HG03354 (cell line): ENCODE data around the gene CRYGB.
"Not testable (repeated sequence)": the region's sequence is repeated elsewhere in the genome, so short reads cannot be mapped to it uniquely, and the experiment has no call there.

Source experiments
- ATAC-seq: cut with Tn5 transposase; IDR thresholded peaks from one replicate; pipeline ENCODE4 v1.9.1; 2021; ENCODE audit warnings: mild to moderate bottlenecking; ENCODE audit not compliant: unreplicated experiment, poor library complexity, severe bottlenecking

CRYGB gene

DNA sequence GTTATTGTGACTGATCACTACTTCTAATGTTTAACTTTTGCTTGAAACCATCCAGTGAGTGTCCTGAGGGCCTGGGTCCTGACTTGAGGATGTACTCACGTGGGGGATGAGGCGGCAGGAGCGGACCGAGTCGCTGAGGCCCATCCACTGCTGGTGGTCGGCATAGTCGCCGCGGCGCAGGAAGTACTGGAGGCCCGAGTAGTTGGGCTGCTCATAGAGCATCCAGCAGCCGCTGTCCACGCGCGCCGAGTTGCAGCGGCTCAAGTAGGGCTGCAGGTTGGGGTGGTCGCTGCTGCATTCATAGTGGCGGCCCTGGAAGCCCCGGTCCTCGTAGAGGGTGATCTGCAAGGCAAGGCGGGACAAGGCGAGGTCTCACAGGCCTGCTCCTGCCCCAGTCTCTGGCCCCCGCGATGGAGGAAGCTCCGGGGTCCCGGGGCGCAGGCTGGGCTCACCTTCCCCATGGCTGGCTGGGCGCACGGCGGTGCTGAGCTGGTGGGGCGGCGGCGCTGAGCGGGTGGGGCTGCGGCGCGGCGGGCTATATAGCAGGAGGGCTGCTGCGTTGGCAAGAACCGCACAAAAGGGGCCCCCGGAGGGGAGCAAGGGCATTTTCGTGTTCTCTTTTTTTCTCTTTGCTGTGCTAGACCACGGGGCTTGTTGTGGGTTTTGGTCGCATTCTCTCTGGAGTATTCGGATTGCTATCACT is 21.8 kb downstream of the CRYGB start, which contains the start of gene CRYGD:
Gene CRYGD, minus strand, starts transcription at position 512 of the 703 bp plus-strand sequence. Its CDS starts 51 bp downstream, at position 461.
- ATAC-seq, result not testable (repeated sequence)

DNA sequence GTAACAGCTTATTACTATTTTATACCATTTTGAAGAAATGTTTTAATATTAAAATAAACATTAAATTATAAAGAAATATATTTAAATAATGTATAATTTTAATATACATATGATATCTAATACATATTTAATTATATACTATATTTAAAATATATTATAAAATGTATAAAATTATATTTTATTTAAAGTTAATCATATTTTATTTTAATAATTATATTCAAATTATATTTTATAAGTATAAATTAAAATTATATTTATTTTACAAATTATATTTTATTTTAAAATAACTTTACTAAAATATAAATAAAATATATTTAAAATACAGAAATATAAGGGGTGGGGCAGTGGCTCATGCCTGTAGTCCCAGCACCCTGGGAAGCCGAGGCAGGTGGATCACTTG is 23.7 kb downstream of the CRYGB start:
- no peak for ATAC-seq

DNA sequence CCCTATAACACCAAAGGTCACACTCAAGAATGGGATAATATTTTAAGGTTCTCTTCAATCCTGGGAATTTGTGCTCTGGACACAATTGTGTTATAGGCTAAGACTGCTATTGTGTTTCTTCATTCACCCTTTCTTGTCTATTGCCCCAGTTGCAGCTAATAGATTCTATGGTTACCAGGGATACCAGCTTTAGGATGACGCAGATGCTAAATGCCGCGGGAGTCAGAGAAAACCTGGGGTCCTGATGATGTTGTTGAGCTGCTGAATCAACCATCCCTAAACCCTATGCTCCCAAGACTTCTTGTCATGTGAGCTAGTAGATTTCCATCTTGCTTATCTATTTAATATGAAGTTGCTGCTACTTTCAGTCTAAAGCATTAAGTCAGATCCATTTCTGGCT is 27.0 kb downstream of the CRYGB start:
- ATAC-seq, result no peak

DNA sequence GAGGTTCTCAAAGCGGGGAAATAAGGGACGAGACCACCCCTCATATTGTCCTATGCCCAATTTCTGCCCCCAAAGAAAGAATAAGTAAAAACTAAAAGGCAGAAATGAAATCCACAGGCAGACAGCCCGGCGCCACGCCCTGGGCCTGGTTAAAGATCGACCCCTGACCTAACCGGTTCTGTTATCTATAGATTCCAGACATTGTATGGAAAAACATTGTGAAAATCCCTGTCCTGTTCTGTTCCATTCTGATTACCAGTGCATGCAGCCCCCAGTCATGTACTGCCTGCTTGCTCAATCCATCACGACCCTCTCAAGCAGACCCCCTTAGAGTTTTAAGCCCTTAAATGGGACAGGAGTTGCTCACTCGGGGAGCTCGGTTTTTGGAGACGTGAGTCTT is 28.6 kb downstream of the CRYGB start:
- not testable (repeated sequence) for ATAC-seq

DNA sequence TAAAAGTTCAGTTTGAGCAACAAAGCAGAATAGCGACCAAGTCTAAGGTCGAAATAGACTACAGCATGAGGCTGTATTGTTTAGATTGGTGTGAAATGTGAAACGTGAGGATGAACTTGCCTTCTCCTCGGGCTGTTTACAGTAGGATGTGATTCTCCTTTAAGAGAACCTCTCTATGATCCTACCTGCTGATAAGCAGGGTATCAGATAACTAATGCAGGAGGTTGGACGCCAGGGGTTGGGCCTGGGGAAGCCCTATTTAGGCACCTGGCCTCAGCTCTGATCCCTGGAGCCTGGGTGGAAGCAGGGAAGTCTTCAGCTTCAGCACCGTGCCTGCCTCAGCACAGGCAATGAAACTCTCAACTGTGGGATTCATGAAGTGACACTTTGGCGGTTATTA is 33.0 kb downstream of the CRYGB start:
- ATAC-seq, result no peak

DNA sequence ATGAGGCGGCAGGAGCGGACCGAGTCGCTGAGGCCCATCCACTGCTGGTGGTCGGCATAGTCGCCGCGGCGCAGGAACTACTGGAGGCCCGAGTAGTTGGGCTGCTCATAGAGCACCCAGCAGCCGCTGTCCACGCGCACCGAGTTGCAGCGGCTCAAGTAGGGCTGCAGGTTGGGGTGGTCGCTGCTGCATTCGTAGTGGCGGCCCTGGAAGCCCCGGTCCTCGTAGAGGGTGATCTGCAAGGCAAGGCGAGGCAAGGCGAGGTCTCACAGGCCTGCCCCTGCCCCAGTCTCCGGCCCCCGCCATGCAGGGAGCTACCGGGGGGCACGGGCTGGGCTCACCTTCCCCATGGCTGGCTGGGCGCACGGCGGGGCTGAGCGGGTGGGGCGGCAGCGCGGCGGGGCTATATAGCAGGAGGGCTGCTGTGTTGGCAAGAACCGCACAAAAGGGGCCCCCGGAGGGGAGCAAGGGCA is 33.6 kb downstream of the CRYGB start:
- not testable (repeated sequence) for ATAC-seq

DNA sequence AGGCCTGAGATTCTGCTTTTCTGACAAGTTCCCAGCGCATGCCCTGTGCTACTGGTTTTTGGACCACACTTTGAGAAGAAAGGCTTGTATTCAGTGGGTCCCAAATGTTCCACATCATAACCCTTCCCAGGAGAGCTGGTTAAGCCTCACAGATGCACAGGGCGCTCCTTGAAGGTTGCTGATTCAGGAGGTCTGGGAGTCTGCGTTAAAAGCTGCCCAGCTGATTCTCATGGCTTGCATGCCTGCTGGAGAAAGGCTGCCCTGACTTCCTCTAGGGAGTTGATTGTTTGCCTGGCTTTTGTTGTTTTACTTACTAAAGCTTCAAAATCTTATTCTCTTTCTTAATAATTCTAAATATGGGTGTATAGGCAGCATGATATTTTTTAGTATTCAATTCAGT is 42.3 kb downstream of the CRYGB start:
- ATAC-seq, result no peak

DNA sequence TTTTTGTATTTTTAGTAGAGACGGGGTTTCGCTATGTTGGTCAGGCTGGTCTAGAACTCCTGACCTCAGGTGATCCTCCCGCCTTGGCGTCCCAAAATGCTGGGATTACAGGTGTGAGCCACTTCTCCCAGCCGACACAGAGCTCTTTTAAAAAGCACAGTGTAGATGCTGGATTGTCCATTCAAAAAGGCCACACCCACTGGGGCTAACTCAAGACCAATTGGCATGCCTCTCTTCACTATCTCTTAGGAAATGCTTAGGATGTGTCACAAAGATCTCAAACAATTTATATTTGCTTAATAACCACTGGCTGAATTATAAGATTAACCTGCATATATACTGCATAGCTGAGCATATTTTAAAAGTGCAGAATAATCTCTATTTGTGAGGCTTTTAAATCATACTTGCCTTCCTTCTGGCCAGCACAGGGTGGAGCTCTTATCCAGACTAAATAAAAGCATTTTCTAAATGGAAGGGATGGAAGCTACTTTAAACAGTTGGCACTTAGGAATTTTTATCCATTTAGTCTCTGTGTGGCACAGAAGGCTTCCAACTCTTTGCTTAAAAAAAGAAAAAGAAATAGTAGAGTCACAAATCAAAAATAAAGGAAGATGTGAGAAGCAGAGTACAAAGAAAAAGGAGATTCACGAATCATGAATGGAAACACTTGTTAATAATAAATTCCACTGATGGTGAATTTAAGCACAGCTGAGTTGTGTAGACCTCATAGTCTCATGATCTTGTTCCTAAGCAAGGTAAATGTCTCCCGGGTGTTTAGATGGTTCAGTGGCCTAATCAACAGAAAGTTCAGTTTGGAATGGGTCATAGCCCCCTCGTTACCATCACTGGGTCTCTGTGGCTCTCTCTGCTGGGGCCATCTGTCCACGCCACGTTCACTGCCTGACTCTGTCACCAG is 44.0 kb downstream of the CRYGB start:
- ATAC-seq, result no peak

DNA sequence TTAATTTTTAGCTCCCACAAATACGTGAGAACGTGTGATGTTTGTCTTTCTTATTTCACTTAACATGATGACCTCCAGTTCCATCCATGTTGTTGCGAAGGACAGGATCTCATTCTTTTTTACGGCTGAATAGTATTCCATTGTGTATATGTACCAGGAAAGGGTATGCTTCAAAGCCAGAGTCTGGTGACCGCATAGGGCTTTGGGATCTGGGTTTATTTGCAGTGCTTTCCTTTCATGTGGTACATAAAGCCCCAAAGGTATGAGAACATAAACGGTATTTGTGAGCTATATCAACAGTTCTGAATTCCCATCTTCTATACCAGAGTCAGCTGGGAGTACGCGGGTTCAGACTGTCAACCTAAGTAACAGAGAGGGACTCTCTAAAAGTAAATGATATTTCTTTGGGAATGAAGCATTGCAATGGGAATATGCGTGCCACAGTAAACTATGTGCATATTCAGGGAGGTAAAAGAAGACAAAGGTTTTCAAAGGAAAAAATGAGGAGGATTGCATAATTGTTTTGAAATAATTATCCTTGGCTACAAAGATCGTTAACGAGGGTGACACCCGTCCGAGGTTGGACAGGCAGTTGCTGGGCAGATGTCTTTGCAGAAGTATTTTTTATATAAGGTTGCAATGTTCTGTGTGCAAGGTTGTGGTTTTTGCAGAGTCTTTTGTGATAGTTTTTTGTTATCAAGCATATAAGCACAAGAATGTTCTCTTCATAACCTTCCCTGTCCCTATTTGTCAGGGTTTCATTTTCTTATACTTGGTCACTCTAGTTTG is 46.1 kb downstream of the CRYGB start:
- no peak for ATAC-seq

DNA sequence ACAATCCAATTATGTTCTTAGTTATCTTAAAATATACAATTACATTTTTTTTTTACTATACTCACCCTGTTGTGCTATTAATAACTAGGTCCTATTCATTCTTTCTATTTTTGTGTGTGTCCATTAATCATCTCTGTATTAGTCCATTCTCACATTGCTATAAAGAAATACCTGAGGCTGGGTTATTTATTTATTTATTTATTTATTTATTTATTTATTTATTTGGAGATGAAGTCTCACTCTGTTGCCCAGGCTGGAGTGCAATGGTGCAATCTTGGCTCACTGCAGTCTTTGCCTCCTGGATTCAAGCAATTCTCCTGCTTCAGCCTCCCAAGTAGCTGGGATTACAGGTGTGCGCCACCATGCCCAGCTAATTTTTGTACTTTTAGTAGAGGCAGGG is 47.3 kb downstream of the CRYGB start:
- ATAC-seq, result not testable (repeated sequence)

DNA sequence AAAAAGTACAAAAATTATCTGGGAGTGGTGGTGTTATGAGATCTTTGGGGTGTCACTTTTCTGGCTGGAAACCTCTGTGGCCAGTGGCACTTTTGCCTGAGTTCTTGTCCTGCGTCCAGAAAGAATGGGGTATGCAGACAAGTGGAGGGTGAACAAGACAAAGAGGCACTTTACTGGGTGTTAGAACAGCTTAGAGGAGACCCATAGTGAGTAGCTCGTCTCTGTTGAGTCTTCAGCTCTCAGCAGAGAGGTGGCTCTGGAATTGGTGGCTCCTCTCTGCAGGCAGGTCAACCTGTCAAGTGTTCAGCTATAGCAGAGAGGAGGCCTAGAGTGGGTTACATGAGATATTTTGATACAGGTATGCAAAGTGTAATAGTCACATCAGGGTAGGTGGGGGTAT is 47.7 kb downstream of the CRYGB start:
- ATAC-seq, result no peak

DNA sequence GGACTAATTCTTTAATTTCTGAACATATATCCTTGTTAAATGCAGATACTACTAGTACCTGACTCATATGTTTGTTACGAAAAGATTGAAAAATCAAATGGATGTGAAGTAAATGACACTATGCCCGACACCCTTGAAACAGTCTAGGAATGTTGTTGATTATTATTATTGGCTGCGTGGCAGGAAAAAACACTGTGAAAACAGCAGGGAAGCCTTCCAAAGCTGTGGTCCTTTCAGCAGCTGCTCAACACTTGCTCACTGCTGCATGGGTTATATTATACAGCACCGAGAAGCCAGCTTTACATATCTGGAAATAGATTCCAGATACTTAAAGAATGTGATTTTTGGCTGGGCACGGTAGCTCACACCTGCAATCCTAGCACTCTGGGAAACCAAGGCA is 48.2 kb downstream of the CRYGB start:
- no peak for ATAC-seq

DNA sequence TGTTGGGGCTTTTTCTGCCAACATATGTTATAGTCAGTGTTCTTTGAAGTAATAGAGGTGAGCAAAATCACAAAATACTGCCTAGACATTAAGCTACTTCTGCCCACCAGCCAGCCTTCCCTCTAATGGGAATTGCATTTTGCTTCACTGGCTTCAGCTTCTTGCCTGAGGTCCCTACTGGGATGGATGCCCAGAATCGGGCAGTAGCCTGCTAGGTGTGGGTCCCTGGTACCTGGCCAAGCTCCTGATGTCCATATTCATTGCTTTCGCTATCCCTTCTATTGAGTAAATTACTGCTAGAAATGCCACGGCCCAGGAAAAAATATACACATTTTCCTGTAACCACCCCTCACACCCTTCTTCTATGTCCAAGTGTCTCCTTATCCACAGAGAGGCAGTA is 48.6 kb downstream of the CRYGB start:
- ATAC-seq, result no peak

DNA sequence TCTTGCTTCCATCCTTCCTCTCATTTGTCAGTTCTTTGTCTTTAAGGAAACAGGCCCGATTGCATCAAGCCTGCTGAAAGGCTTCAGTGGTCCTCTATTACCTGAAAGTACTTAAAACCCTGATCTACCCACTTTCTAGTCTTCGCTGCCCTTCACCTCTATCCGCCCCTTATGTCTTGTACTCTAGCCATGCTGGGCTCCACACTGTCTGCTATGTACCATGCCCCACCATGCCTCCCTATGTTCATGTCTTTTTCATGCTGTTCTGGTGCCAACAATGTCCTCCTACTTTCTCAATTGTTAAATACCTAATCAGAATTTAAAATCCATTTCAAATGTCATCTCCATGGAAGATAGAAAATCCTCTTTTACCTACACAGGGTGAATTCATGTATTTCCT is 49.9 kb downstream of the CRYGB start:
- ATAC-seq, result no peak

DNA sequence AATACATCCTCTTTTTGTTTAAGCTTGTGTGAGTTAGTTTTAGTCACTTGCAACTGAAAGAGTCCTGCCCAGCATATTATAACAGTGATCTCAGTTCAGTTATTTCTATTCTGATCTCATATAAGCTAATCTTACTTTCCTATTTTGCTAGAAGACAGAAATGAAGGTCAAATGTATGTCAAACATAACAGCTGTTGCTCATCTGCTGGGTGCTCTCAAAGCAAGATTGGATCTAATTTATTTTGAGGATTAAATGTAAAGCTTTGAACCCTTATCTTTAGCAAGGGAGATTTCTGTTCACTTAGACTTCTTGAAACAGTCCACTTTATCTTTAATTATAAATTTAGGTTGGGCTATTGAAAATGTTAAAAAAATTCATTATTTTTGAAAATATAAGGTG is 52.8 kb downstream of the CRYGB start:
- no peak for ATAC-seq
